GM21447 (cell line): ENCODE measurements around the gene CHID1.

Experiments
- ATAC-seq: cut with Tn5 transposase; IDR thresholded peaks from one replicate; pipeline ENCODE4 v1.9.1; 2021; ENCODE audit not compliant: unreplicated experiment

The CHID1 gene

DNA sequence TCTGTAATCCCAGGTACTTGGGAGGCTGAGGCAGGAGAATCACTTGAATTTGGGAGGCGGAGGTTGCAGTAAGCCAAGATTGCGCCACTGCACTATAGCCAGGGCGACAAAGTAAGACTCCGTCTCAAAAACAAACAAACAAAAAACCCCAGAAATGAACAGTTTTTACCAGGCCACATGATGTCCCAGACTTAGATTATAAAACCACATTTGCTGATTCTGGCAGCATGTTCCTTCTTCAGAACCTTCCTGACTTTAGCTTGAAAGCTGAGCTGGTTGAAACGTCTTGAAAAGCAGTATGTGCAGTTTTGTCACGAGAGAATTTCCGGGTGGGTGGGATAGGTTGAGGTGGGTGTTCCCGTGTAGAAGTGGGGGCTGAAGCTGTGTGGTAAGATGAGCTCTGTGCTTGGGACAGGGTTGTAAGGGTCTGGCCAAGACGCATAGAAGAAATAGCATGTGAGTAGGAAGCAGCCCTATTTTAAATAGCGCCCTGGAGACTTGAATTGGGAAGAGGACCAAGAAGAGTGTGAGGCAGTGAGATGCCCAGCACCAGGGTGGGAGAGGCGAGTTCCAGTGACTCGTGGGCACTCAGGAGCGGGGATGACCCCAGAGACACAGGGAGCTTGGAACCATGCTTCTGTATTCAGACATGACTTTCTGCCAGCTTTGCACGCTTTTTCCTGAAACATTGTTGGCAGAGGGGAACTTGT, 22.7 kb upstream of the CHID1 start:
- no peak for ATAC-seq

DNA sequence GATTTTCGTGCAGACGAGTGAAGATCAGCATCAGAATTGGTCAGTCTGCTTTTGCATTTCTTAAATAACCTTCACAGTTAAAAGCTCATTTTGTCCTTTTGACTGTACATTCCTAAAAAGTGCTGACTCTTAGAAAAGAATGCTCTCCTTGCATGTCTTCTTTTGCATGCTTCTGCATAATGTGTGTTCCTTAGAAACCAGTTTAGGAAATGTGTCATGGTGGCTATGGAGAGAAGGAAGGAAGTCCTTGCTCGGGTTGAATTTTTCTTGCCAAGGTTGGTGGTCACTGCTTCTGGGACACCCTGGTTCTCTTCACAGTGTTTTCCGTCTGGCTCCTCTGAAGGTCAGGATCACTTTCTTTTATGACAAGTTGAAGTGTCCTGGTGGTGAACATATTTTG, 21.8 kb upstream of the CHID1 start:
- no peak for ATAC-seq

DNA sequence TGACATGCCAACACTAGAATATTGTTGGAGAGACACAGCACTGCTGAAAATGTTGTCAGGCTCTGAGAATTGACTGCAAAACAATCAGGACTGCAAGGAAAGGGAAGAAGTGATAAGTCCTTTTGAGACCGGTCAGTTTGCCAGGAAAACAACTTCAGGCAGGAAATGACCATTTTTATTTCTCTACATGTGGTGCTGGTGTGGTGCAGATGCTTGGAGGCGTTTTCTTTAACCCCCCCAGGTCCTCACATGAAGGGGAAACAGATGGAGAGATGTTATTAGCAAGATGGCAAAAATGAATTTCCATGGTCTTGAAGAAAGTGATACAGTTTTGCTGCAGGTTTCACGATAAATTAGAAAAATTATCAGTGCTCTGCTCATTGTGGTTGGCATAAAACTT, 20.8 kb upstream of the CHID1 start:
- ATAC-seq, result no peak

DNA sequence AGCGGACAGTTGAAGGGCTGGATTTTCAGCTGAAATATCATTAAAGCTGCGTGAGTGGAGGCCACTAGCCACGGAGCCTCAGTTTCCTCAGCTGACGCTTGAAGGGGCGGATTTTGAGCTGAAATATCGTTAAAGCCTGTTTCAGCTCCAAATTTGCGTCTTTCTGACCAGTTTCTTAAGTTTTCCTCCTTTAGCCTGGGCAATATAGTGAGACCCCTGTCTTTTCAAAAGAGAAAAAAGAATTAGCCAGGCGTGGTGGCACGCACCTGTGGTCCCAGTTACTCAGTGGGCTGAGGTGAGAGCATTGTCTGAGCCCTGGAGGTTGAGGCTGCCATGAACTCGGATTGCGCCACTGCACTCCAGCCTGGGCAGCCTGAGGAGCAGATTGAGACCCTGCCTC, 18.8 kb upstream of the CHID1 start:
- no peak for ATAC-seq

DNA sequence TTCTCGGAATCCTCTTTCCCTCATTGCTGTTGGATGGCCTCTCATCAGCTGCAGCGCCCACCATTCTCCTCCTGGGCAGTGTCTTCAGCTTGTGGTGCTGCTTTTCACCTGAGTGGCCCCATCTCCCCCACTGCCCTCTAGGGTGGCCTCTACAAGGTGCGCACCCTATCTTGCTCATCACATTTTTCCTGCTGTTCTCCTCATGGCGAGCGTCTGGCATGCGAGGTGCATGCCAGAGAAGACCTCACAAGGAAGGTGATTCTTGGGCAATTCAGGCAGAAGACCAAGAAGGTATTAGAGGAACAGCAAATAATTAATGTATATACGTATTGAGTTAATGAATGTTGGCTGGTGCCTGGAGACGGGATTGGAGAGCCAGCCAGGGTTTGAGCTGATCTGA, 18.2 kb upstream of the CHID1 start:
- no peak for ATAC-seq

DNA sequence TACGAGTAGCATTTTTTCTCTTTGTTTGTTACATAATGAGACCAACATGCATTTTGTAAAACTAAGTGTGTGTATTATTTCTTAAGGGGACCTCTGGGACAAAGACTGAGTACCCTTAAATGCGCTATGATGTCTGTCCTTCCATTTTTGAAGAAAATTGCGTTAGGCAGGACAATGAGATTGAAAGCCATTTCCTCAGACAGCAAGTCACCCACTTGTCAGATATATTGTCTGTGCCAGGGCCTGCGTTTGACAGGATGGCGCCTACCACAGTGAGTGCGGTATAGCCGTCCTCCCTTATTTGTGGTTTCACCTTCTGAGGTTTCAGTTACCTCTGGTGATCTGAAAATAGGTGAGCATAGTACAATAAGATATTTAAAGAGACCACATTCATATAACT, 17.3 kb upstream of the CHID1 start:
- no peak for ATAC-seq

DNA sequence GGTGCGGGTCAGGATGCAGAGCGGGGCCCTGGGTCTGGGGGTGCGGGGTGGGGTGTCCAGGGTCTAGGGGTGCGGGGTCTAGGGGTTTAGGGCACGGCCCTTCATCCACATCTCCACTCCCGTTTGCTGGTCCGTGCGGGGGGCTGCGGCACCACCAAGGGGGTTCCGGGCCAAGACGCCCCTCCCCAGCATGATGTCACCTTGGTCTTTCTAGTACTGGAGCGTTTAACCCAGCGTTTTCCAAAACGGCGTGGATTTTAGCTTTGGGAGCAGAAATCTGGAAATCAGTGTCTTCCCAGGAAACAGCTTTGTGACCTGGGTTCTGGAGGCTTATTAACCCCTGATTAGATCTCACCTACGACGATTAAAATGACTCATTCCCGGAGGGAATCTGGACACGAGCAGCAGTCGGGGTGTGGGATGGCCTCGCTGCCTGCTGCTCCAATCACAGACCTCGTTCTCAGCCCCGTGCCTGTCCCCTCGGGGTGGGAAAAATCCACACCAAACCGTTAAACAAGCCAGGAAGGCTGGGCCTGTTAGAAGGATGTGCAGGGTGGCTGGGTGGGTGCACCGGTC, 15.8 kb upstream of the CHID1 start:
- ATAC-seq, result no peak

DNA sequence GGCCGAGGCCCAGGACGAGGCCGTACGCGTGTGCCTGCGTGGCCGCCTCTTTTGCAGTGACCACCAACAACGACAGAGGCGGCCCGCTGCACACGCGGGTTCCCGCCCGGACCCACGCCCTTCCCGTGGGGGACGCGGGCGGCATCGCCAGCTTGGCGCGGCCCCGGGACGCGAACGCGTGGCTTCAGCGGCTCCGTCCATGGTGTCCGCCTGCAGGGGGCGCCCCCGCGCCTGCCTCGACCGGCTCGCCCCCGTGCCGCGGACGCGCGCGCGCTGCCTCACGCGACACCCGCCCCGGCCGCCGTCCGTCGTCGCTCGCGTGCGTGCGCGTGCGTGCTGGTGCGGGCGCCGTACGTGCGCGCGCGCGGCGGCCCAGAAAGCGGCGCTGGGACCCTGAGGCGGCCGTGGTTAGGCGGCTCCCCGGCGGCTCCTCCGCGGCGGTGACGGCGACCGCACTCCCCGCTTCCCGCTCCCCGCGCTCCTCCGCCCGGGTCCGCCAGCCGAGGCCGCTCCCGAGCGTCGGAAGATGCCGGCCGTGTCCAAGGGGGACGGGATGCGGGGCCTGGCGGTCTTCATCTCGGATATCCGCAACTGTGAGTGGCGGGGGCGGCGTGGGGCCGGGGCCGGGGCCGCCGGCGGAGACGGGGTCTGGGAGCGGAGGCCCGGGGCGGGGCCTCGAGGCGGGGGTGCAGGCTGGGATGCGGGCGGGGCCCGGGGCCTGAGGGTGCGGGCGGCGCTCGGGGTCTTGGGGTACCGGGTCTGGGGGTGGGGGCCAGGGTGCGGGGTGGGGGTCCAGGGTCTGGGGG, 15.1 kb upstream of the CHID1 start, which contains the start of gene AP2A2:
Gene AP2A2 (plus strand): TSS at position 375 of the 806 bp plus-strand sequence. CDS start 152 bp downstream, at position 527.
- peak; percentile 47 for ATAC-seq

DNA sequence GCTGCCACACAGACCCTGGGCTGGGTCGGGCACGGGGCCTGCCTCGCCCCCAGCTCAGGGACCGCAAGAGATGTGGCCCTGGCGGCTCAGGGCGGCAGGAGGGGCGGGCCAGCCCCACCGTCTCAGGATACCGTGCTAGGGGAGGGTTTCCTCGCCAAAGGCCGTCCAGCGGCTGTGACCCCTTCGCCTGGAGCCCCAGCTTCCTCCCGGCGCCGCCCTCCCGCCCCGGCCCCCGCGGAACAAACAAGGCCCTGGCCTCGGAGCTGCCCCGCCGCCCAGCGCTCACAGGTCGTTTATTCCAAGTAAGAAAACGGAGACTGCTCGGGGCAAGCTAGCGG, 14.5 kb upstream of the CHID1 start:
- no peak for ATAC-seq

DNA sequence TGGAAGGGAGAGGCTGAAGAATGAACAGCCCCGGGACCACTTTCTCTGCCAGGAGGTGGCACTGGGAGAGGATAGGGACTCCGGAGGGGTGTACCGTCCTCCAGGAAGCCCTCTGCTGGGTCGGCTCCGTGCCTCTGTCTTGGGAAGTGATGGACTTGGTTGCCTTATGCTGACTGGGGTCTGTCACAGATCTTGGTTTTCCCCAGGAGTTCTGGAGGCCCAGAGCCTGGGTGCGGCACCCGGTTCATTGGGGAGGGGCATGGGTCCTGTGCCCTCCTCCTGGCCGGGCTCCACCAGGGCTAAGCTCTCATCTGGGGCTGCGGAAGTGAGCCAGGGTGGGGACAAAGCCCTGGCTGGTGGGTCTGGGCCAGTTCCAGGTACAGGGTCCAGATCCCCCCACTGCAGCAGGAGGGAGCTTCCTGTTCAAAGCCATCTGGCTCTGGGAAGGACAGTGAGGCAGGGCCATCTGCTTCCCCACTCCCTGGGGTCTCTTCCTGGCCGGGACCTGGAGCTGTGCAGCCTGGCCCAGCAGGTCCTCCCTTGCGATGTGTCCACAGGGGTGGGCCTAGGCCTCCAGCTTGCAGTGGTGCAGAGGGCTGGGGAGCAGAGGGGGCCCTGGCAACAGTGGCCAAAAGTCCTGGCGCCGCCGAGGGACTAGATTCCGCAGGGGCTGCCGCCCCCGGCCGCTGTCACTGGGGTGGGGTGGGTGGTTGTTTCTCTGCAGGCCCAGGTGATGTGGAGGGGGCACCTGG, 14.0 kb upstream of the CHID1 start:
- no peak for ATAC-seq

DNA sequence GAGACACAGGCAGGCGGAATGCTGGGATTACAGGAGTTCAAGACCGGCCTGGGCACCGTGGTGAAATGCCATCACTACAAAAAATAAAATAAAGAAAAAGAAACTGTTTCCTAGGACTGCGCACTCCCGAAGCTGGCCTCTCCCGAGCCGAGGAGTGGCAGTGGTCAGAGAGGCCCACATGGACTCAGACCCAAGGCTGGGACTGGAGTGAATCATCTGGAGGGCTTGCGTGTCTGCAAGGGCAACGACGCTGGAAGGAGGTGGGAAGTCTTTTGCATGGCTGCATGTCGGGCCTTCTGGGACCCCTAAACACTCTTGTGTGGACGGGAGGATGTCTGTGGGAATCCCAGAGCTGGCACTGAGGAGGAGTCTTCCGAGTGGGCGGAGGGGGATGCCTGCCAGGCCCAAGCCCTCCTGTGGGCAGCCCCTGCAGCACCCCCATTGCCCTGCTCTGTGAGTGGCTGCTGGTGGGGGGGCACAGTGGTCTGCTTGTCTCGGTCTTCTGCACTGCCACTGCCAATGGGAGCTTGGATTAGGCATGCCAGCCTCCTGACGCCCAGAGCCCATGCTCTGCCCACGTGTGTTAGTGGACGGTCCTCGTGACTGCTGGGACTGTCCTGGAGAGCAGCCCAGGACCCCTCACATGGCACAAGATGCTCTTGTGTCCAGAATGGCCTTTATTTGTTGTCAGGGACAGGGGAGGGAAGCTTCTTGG, 13.2 kb upstream of the CHID1 start:
- ATAC-seq, result no peak

DNA sequence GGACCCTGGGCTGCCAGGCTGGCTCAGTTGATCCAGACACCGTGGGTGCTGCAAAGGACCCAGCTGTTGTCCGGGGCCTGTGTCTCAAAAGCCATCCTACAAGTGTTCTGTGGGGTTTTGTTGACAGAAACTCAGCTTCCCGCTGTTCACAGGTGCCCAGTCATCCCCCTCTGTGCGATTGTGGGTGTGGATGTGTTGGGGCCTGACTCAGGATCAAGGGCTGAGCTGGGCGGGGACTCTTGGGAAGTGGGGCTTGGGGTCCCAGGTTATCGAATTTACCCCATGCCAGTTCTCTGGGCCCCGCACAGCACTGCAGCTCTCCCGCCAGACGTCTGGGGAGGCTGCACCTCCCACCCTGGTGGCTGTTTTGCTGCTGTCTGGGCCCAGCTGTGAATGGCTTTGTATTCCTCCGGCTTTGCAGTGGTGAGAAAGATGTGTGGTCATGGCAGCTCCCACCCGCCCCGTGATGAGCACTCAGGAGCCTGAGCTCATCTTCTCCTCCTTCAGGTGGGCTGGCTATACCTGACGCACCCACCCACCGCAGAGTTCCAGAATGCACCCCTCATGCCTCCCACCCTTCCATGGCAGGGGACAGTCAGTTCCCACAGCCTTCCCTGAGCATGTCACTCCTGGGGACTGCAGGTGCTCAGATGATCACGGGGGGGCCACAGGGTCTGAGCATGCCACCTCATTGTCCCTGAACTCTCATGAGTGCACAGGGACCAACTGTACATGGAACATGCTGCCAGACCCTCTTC, 11.5 kb upstream of the CHID1 start:
- no peak for ATAC-seq

DNA sequence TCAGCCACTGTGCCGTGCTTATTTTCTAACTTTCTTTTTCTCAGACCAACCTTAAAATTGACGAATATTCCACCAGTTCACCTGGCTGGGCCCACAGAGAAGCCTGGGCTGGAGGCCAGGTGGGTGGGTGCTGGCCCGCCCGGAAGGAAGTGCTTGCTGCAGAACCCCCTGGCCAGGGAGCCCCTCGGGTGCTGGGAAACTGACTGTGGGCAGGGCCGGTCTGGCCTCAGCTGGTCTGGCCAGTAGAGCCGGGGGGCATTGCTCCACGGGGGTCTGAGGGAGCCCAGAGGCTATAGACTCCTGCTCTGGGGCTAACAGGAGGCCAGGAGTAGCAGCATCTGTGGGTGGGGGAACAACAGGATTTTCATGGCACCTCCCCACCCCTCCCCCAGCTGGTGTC, 6.8 kb upstream of the CHID1 start:
- no peak for ATAC-seq

DNA sequence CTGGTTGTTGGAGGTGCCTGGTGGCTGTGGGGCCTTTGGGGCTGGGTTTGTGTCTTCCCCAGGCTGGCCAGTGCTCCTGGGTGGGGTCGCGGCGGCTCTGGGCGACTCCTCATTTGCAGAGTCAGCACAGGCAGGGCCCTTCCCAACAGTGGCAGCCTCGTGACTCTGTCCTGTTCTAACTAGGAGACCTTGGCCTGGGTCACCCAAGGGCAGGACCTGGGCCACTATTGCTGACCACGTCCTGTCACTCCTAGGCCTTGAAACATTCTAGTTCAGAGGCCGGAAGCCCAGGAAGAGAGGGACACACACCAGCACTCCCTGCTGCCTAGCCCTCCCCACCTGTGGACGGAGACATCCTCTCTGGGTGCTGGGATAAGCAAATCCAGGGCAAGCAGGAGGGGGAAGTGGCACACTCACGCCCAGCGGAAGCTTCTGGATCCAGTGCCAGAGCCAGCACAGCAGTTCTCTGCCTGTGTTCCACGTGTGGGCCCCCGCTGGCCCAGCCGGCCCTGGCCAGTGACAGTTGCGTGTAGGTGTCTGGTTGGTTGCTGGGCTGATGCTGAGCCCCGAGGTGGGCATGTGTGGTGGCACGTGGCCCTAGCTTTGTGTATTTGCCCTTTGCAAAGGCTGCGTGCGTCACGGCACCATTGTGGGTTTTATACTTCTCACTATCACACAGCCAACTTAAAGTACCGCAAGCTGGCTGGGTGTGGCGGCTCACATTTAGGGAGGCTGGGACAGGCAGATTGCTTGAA, 4.3 kb upstream of the CHID1 start:
- no peak for ATAC-seq

DNA sequence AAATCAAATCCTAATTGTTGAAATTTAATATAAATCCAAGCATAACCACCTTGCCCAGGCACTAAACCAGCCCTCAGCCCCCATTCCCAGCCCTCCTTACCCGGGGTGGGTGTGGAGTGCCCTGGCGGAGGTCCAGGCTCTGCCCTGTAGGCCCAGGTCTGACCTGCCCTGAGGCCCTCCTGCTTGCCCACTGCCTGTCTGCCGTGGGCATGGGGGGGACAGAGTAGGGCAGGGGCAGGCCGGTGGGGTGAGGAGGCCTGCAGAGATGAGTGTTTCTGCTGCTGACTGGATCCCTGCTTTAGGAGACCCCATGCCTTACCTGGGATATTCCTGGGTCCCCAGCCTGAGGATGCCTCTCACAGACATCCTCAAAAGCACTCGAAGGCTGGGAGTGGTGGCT, 3.6 kb upstream of the CHID1 start:
- no peak for ATAC-seq

DNA sequence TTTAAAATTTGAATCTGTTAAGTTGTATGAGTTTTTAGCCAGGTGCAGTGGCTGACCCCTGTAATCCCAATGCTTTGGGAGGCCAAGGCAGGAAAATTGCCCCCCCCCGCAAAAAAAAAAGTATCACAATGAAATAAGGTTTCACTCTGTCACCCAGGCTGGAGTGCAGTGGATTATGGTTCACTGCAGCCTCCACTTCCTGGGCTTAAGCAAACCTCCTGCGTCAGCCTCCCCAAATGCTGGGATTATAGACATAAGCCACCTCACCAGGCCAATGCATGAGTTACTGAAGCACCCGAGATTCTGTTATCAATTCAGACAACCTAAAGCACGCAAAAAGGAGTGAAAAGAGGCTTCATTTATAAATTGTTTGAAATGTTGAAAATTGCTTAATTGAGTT, 2.4 kb upstream of the CHID1 start:
- no peak for ATAC-seq

DNA sequence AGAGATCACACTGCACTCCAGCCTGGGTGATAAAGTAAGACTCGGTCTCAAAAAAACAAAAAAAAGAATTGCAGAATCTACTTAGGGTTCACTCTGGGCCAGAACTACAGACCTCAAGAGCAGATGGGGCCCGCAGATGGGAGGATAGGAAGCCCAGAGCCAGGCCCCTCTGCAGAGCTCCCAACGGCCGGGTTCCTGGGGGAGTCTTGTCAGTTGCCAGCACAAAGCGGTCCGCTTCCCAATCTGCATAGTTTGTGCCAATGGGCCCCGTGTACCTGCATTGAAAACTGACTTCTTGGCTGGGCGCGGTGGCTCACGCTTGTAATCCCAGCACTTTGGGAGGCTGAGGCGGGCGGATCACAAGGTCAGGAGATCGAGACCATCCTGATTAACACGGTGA, 1.7 kb upstream of the CHID1 start:
- no peak for ATAC-seq

DNA sequence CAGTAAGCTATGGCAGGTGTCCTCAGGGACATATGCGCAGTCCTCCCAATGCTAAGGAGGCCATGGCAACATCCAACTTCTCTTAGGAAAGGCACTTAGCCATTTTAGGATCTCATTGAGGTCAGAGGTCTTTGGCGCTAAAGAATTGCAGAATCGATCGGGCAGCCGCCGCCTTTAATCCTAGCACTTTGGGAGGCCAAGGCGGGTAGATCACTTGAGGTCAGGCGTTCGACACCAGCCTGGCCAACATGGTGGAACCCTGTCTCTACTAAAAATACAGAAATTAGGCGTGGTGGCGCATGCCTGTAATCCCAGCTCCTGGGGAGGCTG, 1.2 kb upstream of the CHID1 start:
- ATAC-seq, result no peak

DNA sequence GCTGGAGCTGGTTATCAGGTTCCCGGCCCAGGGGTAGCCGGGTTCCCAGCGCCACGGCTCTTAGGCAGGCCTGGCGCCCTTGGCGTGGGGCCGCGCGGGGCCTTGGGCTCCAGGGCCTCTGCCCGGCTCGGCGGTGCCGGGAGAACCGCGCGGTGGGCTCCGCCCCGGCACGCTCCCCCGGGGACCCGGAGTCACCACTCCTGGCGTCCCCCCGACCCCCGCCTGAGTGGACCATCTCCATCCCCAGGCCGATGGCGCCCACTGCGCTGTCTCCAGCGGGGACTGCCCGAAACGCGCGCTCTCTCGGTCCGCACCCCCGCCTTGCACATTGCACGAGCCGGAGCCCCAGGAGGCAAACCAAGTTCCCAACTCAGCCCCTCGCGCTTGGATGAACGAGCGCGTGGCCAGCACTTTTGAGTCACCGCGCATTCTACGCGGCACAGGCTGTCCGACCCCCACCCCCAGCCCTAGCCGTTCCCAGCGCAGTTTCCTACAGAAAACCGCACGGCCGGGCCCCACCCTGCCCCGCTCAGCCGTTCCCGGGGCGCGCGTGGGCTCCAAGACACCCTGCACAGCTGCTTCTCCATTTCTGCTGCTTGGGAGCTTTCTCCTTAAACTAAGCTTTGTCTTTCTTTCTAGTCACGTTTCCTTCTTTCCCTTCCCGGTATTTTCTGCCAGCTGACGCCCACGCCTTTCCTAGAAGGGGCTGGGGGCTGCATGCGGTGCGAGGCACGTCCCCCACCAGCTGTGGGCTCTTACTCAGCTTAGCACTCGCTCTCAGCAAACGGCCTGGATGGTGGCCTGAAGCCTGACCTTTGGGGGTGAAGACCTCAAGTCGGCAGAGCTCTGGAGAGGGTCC, 650 bp upstream of the CHID1 start:
- ATAC-seq, result peak; percentile 29
